OCI-LY7 (cell line): ENCODE measurements around the gene FOXK1. TPM values are rescaled to one million over a fixed set of nuclear protein-coding genes. Genes with fewer than 3 reads are reported as not detected.

Experiments used
- BruUV-seq: library from RNA; stranded (reverse); fragments of 400-500 nt; replicated peaks from 2 replicates; lab custom pipeline; 2021; lab: Mats Ljungman, UMichigan
- CTCF ChIA-PET: fragments of 300-600 bp; sonication (Branson Sonifier 250); formaldehyde crosslinking; loops from one replicate; lab custom pipeline; 2022; ENCODE audit warnings: antibody characterized with exemption; ENCODE audit not compliant: unreplicated experiment; lab: Charles Lee
- POLR2A ChIA-PET: fragments of 300-600 bp; sonication (Branson Sonifier 250); formaldehyde crosslinking; loops from one replicate; lab custom pipeline; 2022; ENCODE audit warnings: antibody characterized with exemption; lab: Charles Lee
- DNase-seq: peaks from one replicate; pipeline ENCODE4 v3.0.0-alpha.2; 2015; ENCODE audit warnings: low spot score
- H2AFZ ChIP-seq: fragments of 200-600 bp; sonication (generic), shearing (Covaris generic); 2 replicates; pipeline ENCODE4 v1.6.1; 2014; ENCODE audit warnings: mild to moderate bottlenecking, antibody characterized with exemption, low read length, moderate library complexity
- H3K27ac ChIP-seq: fragments of 200-600 bp; sonication (generic); 2 replicates; pipeline ENCODE4 v1.5.1; 2014; ENCODE audit warnings: mixed run types, low read depth, mild to moderate bottlenecking, moderate library complexity, low read length, inconsistent platforms; ENCODE audit not compliant: poor library complexity, severe bottlenecking
- H3K36me3 ChIP-seq: fragments of 200-600 bp; sonication (generic); 2 replicates; pipeline ENCODE4 v1.6.1; 2014; ENCODE audit warnings: mild to moderate bottlenecking, antibody characterized with exemption, low read length, moderate library complexity, mixed read lengths; ENCODE audit not compliant: insufficient read depth
- H3K4me1 ChIP-seq: fragments of 200-600 bp; sonication (generic); 2 replicates; pipeline ENCODE4 v1.5.1; 2014; ENCODE audit warnings: mild to moderate bottlenecking, low read length; ENCODE audit not compliant: insufficient read depth, poor library complexity, severe bottlenecking
- H3K4me2 ChIP-seq: fragments of 200-600 bp; sonication (generic); 2 replicates; pipeline ENCODE4 v1.6.1; 2014; ENCODE audit warnings: mild to moderate bottlenecking, low read length
- H3K4me3 ChIP-seq: fragments of 200-600 bp; sonication (generic); 2 replicates; pipeline ENCODE4 v1.5.1; 2014; ENCODE audit warnings: mild to moderate bottlenecking, low read depth, low read length; ENCODE audit not compliant: poor library complexity, severe bottlenecking
- H3K79me2 ChIP-seq: fragments of 200-600 bp; sonication (generic); 2 replicates; pipeline ENCODE4 v1.6.1; 2016; ENCODE audit warnings: low read depth, mild to moderate bottlenecking, low read length, moderate library complexity, mixed read lengths; ENCODE audit not compliant: insufficient read depth
- H3K9me2 ChIP-seq: fragments of 200-600 bp; sonication (generic); 2 replicates; pipeline ENCODE4 v1.6.1; 2016; ENCODE audit warnings: mild to moderate bottlenecking, low read length, mixed read lengths; ENCODE audit not compliant: insufficient read depth
- H3K9me3 ChIP-seq: fragments of 200-600 bp; sonication (generic); 2 replicates; pipeline ENCODE4 v1.6.1; 2014; ENCODE audit warnings: mild to moderate bottlenecking, mixed run types, low read length, mixed read lengths
- H4K20me1 ChIP-seq: fragments of 200-600 bp; sonication (generic); 2 replicates; pipeline ENCODE4 v1.6.1; 2014; ENCODE audit warnings: mild to moderate bottlenecking, antibody characterized with exemption, low read length, moderate library complexity, mixed read lengths; ENCODE audit not compliant: insufficient read depth
- CTCF ChIP-seq: fragments of 200-600 bp; sonication (generic); conservative IDR thresholded peaks from 2 replicates; pipeline ENCODE4 v1.5.1; 2014; ENCODE audit warnings: mild to moderate bottlenecking, antibody characterized with exemption, low read length, moderate library complexity, mixed read lengths
- EZH2phosphoT487 ChIP-seq: fragments of 200-600 bp; sonication (generic); IDR thresholded peaks from 2 replicates; pipeline ENCODE4 v1.6.1; 2018; ENCODE audit warnings: low read depth, borderline replicate concordance, mild to moderate bottlenecking, mixed run types, antibody characterized with exemption, low read length, moderate library complexity, mixed read lengths
- intact Hi-C: fragments of 100-400 bp; cut with micrococcal nuclease; formaldehyde crosslinking; loops from one replicate; pipeline ENCODE4 v1.10.0; 2022; ENCODE audit not compliant: unreplicated experiment
- total RNA-seq, 2 experiments: library from RNA; depleted of rRNA in 1 of 2; stranded (reverse); fragments of >200 nt in 1 of 2; shearing (Covaris generic) in 1 of 2; gene quantifications; 2 replicates each; pipeline ENCODE4 v1.2.3, GENCODE V29; 2014 to 2022

The FOXK1 gene
- total RNA-seq, 2 experiments from 2014 or later: 17.3 to 34.5 TPM

DNA sequence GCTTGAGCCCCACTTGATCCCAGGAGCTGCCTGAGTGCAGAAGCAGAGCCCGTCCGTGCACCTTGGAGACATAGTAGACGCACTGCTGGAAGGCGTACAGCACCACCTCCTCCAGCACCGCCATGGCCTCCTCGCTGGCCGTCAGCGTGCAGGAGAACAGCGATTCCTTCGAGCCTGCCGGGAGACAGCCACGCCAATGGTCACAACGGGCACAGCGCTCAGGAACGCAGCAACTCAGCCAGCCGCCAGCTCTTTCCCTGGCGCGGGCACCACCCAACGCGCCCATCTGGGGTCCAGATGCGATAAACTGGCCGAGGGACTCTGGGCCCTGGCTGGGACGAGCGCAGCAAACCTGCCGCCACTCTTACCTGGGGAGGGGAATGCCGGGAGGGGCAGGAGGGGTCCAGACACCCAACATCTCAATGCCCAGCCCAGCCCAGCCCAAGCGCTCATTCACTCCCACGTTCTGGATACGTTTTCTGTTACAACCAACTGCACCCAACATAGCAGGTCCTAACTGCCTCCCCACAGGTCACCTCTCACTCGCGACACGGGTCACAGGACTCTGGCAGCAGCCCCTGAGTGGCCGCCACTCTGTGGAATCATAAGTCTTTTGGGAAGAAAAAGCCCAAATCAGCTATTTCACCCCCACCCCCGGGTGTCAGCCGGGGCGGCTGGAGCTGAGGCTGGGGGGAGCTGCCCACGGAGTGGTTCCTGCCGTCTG, 135.2 kb downstream of the FOXK1 start:
- Histone ChIP-seq H3K9me2 (no peaks in the 10 kb centered on the region), H3K79me2 (no peaks in the 10 kb centered on the region), H3K4me3 (no peak overlapping the region), H2AFZ (no peak overlapping the region), H3K4me2 (no peak overlapping the region), H3K27ac (no peak overlapping the region), H4K20me1 (no peaks in the 10 kb centered on the region), H3K4me1 (no peaks in the 10 kb centered on the region), H3K36me3 (no peaks in the 10 kb centered on the region), H3K9me3 (no peaks in the 10 kb centered on the region)
- TF ChIP-seq EZH2phosphoT487 (no peak), CTCF (no peak)
- CTCF ChIA-PET: no interaction called here
- POLR2A ChIA-PET: interaction anchor here (0.6 kb wide), 1 partner anchor 177 kb away, joined by 3 read pairs; no protein-coding TSS in a partner anchor
- intact Hi-C loops: no loop called here
- no peak for DNase-seq
- no TSS peak for BruUV-seq

DNA sequence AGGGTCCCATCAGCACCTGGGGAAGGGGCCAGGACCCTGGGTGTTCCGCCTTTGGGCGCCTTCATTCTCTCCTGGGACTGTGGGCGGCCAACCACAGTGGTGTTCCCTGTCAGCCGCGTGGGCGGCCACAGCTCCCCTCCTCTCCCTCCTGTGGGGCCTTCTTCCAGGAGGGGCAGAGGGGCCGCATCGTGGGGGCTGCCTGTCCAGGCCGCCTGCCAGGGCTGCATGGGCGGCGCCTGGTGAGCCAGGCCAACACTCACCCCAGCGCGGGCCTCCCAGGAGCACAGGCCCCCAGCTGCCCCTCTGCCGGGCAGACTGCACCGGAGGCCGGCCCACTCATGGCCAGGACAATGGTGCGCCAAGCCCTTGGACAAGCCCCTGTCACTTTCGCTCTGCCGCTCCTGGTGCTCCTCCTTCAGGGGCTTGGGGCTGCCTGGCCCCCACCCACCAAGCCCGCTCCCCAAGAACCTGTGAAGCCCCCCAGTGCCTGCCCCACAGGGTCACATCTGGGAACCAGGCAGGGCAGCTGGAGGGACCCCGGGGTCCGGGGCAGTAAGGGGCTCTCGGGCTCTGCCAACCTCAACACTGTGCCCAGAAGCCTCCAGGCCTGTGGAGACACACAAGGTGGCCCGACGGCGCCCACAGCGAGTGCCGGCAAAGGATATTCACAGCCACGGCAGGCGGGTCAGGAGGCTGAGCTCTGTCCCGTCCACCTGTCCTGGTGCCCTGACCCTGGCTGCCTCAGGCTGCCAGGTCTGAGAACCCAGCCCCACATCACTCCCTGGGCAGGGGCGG, 136.1 kb downstream of the FOXK1 start:
- no peak for DNase-seq
- CTCF ChIA-PET: no interaction called here
- Histone ChIP-seq H3K4me2 (no peak overlapping the region), H4K20me1 (no peaks in the 10 kb centered on the region), H3K9me2 (no peaks in the 10 kb centered on the region), H3K9me3 (no peaks in the 10 kb centered on the region), H3K36me3 (no peaks in the 10 kb centered on the region), H2AFZ (no peak overlapping the region), H3K79me2 (no peaks in the 10 kb centered on the region), H3K27ac (no peak overlapping the region), H3K4me3 (no peak overlapping the region), H3K4me1 (no peaks in the 10 kb centered on the region)
- TF ChIP-seq EZH2phosphoT487 (no peak), CTCF (no peak)
- POLR2A ChIA-PET: no interaction called here
- intact Hi-C loops: no loop called here
- no TSS peak for BruUV-seq
